GM12878 (cell line): ENCODE measurements around the gene RPS6KA3.

ENCODE experiments used
- CHD1 ChIP-seq: IDR thresholded peaks from 2 replicates; pipeline ENCODE4 v1.6.1; 2012; ENCODE audit warnings: low read depth, low read length, improper control_type of control experiment
- CREB1 ChIP-seq: IDR thresholded peaks from 2 replicates; pipeline ENCODE4 v1.6.1; 2012; ENCODE audit warnings: low read depth, mild to moderate bottlenecking, inconsistent platforms
- CTCF ChIP-seq, 3 experiments: IDR thresholded peaks in 2 of 3; conservative IDR thresholded peaks in 1 of 3; 2 replicates each; pipeline ENCODE4 v1.5.1; 2011; ENCODE audit warnings: low read depth in 3 of 3, low read length in 3 of 3, mild to moderate bottlenecking in 3 of 3, control low read depth in 2 of 3, moderate library complexity in 2 of 3, inconsistent platforms in 1 of 3, mixed read lengths in 1 of 3; ENCODE audit not compliant: control insufficient read depth in 2 of 3, insufficient read depth in 1 of 3; ENCODE audit errors: extremely low read depth in 1 of 3
- EED ChIP-seq: sonication (generic); IDR thresholded peaks from 2 replicates; pipeline ENCODE4 v1.6.1; 2016; ENCODE audit warnings: antibody characterized with exemption, low read depth
- EZH2 ChIP-seq: IDR thresholded peaks from 2 replicates; pipeline ENCODE4 v1.6.1; 2012; ENCODE audit warnings: low read depth, mild to moderate bottlenecking, control low read depth, inconsistent platforms, low read length, borderline replicate concordance; ENCODE audit not compliant: control insufficient read depth
- JUNB ChIP-seq: IDR thresholded peaks from 2 replicates; pipeline ENCODE4 v1.6.1; 2016; ENCODE audit warnings: antibody characterized with exemption, mild to moderate bottlenecking
- JUND ChIP-seq: IDR thresholded peaks from 2 replicates; pipeline ENCODE4 v1.6.1; 2012; ENCODE audit warnings: low read depth, mild to moderate bottlenecking, low read length, improper control_type of control experiment, moderate library complexity
- KDM1A ChIP-seq: fragments of 200-600 bp; sonication (generic); IDR thresholded peaks from 2 replicates; pipeline ENCODE4 v1.6.1; 2016; ENCODE audit warnings: borderline replicate concordance
- LARP7 ChIP-seq: fragments of 450-650 bp; IDR thresholded peaks from 2 replicates; pipeline ENCODE4 v1.6.1; 2017; ENCODE audit warnings: mild to moderate bottlenecking
- POLR2A ChIP-seq: IDR thresholded peaks from 2 replicates; pipeline ENCODE4 v1.6.1; 2011; ENCODE audit warnings: low read depth, mild to moderate bottlenecking, low read length
- RBBP5 ChIP-seq: fragments of 200-600 bp; sonication (generic); conservative IDR thresholded peaks from 2 replicates; pipeline ENCODE4 v1.6.1; 2016
- SMC3 ChIP-seq: IDR thresholded peaks from 2 replicates; pipeline ENCODE4 v1.6.1; 2011; ENCODE audit warnings: low read length, improper control_type of control experiment, borderline replicate concordance
- USF1 ChIP-seq: IDR thresholded peaks from 2 replicates; pipeline ENCODE4 v1.6.1; 2011; ENCODE audit warnings: borderline replicate concordance, low read depth, mild to moderate bottlenecking, moderate library complexity, mixed read lengths, low read length; ENCODE audit not compliant: insufficient read depth; ENCODE audit errors: extremely low read length

DNA sequence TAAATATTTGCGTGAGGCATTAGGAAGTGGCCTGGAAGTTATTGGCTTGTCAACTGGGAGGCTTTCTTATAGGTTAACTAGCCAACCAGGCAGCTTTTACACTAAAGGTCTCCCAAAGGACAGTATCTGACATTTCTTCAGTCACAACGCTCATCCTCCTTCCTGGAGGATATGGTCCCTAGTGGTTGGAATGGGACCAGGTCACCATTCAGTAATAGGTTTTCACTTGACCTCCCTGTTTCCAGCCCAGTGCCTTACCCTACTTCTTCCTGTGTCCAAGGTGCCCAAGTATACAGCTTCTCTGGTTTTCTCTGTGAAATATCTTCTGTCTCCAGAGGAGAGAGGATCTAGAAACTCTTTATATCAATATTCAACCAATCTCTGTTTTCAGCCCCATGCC lies 38.5 kb downstream of the RPS6KA3 start:
- TF ChIP-seq POLR2A = no peak
- no peak for TF ChIP-seq CTCF (IDR thresholded peaks at IDR 0.05 in 2 of 3, conservative IDR thresholded peaks at IDR 0.05 in 1 of 3; ENCODE audit: control insufficient read depth in 2 of 3, extremely low read depth in 1 of 3, insufficient read depth in 1 of 3, low read depth in 3 of 3, low read length in 3 of 3)
- TF ChIP-seq SMC3 = no peak
- TF ChIP-seq RBBP5 = no peak
- TF ChIP-seq LARP7 = no peak
- TF ChIP-seq JUNB = no peak
- TF ChIP-seq EED = no peak
- TF ChIP-seq USF1 = no peak
- no peak for TF ChIP-seq KDM1A
- no peak for TF ChIP-seq JUND
- no peak for TF ChIP-seq CHD1
- no peak for TF ChIP-seq CREB1
- no peak for TF ChIP-seq EZH2
